HCT116 (cell line): ENCODE results near the gene NUDT11.

Source experiments
- ATF3 ChIP-seq: IDR thresholded peaks from 2 replicates; pipeline ENCODE4 v1.6.1; 2012
- CTCF ChIP-seq, 3 experiments: fragments of 200-600 bp in 1 of 3; sonication (generic) in 1 of 3; IDR thresholded peaks in 2 of 3; conservative IDR thresholded peaks in 1 of 3; 2 replicates each; pipeline ENCODE4 v1.5.1; 2012 to 2017; ENCODE audit warnings: low read depth in 2 of 3, low read length in 2 of 3, antibody characterized with exemption in 1 of 3, borderline replicate concordance in 1 of 3, control low read depth in 1 of 3, mild to moderate bottlenecking in 1 of 3, mixed read lengths in 1 of 3, mixed run types in 1 of 3, moderate library complexity in 1 of 3; ENCODE audit not compliant: insufficient read depth in 1 of 3
- ELF1 ChIP-seq: IDR thresholded peaks from 2 replicates; pipeline ENCODE4 v1.6.1; 2012; ENCODE audit warnings: low read depth, borderline replicate concordance
- EZH2 ChIP-seq: fragments of 200-600 bp; sonication (generic); IDR thresholded peaks from 2 replicates; pipeline ENCODE4 v1.6.1; 2017; ENCODE audit warnings: antibody characterized with exemption, mixed run types
- EZH2phosphoT487 ChIP-seq: fragments of 200-600 bp; IDR thresholded peaks from 2 replicates; pipeline ENCODE4 v1.6.1; 2018; ENCODE audit warnings: antibody characterized with exemption, borderline replicate concordance
- POLR2A ChIP-seq: IDR thresholded peaks from 2 replicates; pipeline ENCODE4 v1.7.0; 2011; ENCODE audit warnings: borderline replicate concordance; ENCODE audit not compliant: insufficient read depth, insufficient read length; ENCODE audit errors: extremely low read depth
- TCF7L2 ChIP-seq: IDR thresholded peaks from 2 replicates; pipeline ENCODE4 v1.7.0; 2011; ENCODE audit warnings: borderline replicate concordance, inconsistent platforms; ENCODE audit not compliant: insufficient read depth, insufficient read length; ENCODE audit errors: extremely low read depth

GRCh38 chrX:51456246-51456645, 40.1 kb downstream of the NUDT11 start:
- TF ChIP-seq ATF3 = no peak
- no peak for TF ChIP-seq EZH2
- no peak for TF ChIP-seq ELF1
- no peak for TF ChIP-seq CTCF (IDR thresholded peaks at IDR 0.05 in 2 of 3, conservative IDR thresholded peaks at IDR 0.05 in 1 of 3; ENCODE audit: borderline replicate concordance in 1 of 3, insufficient read depth in 1 of 3, low read depth in 2 of 3, low read length in 2 of 3)
- no peak for TF ChIP-seq EZH2phosphoT487
- no peak for TF ChIP-seq POLR2A
- TF ChIP-seq TCF7L2 = no peak
